GM12865 (cell line): ENCODE measurements around the gene FUNDC2.

Source experiments
- DNase-seq: peaks from one replicate; pipeline ENCODE4 v3.0.0; 2010; ENCODE audit warnings: low read depth
- H3K4me3 ChIP-seq: 2 replicates; pipeline ENCODE4 v1.5.1; 2011; ENCODE audit warnings: mild to moderate bottlenecking, low read depth, low read length, control low read depth
- CTCF ChIP-seq: IDR thresholded peaks from 2 replicates; pipeline ENCODE4 v1.5.1; 2011; ENCODE audit warnings: low read length, control low read depth, low read depth, inconsistent platforms; ENCODE audit not compliant: insufficient read depth; ENCODE audit errors: missing control alignments

The FUNDC2 gene

DNA sequence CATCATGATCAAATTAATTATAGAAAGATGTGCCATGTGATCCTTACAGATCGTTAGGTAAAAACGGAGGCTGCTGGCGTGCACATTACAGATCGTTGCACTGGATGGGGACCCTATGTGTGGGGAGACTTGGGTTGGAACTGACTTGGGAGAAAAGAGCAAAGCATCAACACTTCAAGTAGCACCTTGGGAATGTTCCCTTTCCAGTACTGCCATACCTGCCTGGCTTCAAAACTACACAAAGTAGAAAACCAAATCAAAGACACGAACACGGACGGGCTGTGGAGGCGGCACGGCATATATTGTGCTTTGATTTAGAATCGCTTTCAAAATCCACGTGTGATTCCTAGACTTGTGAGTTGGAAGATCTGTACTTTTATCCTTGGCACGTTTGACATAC is 43.4 kb downstream of the FUNDC2 start:
- no peak for TF ChIP-seq CTCF
- peak overlapping the region; percentile 86 for H3K4me3 ChIP-seq
- DNase-seq, result no peak

- DNase-seq, result no peak
- H3K4me3 ChIP-seq, result peak overlapping the region; percentile 86
- no peak for TF ChIP-seq CTCF
Measured at GRCh38 chrX:155070663-155070974, 44.0 kb downstream of the FUNDC2 start.

DNA sequence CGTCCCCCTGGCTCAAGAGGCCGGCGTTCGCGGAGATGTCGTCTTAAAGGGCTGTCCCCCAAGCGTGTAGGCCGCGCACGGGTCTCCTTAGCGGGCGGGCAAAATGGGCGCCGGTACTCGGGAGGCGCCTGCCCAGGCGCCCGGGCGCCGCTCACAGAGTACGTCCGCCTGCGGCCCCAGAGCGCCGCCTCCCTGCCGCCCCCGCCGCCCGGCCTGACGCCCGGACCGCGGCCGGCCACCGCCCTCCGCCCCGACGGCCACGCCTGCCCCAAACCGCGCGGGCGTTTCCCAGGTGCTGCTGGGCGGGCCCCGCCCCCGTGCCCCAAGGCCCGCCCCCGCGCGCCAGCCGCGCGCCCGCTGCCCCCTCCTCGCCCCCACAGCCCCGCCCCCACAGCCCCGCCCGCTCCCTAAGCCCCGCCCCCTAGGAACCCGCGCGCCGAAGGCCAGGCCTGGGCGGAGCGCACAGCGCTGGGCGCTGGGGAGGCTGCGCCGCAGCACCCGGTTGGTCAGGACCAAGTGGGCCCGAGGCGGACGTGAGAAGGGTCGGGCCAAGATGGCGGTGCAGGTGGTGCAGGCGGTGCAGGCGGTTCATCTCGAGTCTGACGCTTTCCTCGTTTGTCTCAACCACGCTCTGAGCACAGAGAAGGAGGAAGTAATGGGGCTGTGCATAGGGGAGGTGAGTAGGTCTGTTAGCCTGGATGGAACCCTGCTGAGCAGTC is 44.5 kb downstream of the FUNDC2 start, which contains the start of the genes BRCC3, CMC4 and MTCP1:
Gene BRCC3 (plus strand): TSS at position 534 of the 719 bp plus-strand sequence. CDS start 20 bp downstream, at position 554.
Gene CMC4 (minus strand): TSS at position 162 of the 719 bp plus-strand sequence. CDS start 7,113 bp downstream, outside the sequence.
Gene MTCP1 (minus strand): TSS at position 162 of the 719 bp plus-strand sequence. CDS start 5,126 bp downstream, outside the sequence.
- DNase-seq, result peak; percentile 92
- TF ChIP-seq CTCF, result no peak
- H3K4me3 ChIP-seq, result peak within 1 kb of the TSS; percentile 86

GRCh38 chrX:155071694-155072280 is 45.1 kb downstream of the FUNDC2 start:
- no peak for TF ChIP-seq CTCF
- peak overlapping the region; percentile 82 for H3K4me3 ChIP-seq
- DNase-seq, result peak; percentile 22

DNA sequence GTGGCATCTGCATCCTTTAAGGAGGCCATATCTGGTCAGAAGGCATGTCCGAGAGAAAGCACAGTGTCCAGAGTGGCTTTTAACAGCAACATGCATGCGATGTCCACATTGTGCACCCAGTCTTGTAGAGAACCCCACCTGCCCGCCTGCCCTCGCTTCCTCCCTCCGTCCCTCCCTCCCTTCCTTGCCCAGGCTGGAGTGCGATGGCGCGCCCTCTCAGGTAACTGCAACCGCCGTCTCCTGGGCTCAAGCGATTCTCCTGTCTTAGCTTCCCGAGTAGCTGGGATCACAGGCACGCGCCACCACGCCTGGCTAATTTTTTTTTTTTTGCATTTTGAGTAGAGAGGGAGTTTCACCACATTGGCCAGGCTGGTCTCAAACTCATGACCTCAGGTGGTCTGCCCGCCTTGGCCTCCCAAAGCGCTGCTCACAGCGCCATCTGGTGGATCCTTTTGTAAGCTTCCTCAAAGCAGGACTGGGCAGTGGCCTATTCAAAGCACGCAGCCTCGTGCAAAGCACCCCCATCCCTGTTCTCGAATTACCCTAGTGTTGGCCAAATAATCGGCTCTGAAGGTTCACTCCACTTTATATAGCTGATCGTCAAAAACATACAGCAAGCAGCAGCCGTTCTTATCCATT is 59.7 kb downstream of the FUNDC2 start:
- no peak overlapping the region for H3K4me3 ChIP-seq
- DNase-seq, result peak; percentile 35
- peak; percentile 25 for TF ChIP-seq CTCF

DNA sequence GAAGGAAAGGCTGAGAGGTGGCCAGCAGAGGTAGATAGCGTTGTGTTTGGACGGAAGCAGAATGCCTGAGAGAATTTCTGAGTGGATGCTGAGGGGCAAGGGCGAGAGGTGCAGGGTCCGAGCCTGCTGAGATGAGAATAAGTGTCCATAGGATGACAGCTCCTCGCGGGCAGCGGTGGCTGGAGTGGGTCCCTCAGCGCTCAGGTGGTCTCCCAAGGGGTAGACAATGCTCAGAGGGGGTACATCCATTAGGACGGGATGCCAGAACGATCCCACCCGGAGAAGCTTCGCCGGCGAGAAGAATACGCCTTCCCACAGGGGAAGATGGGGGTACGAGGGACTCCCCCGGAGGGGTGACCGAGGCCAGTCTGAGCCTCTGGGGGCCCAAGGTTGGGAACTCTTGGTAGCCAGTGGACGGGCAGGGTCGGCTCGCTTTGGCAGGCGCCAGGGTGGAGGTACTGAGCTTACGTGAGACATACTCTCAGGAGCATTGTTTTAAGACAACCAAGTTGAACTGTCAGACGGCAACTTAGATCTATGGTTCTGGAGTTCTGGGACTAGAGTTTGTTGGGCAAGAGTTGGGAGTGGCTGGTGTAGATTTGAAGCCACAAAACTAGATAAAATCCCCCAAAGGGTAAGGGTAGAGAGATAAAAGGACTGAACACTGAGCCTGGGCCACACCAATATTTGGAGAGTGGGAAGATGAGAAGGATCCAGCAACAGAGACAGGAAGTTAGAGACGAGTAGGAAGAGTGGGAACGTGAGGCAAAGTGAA is 60.5 kb downstream of the FUNDC2 start:
- DNase-seq, result no peak
- no peak for TF ChIP-seq CTCF
- H3K4me3 ChIP-seq, result no peak overlapping the region
